HG03135 (cell line): ENCODE results near the gene RPLP2.

Source experiments
- ATAC-seq: cut with Tn5 transposase; IDR thresholded peaks from one replicate; pipeline ENCODE4 v1.9.1; 2021; ENCODE audit warnings: mild to moderate bottlenecking, moderate library complexity; ENCODE audit not compliant: unreplicated experiment

RPLP2 gene

GRCh38 chr11:862081-862661 is 52.4 kb downstream of the RPLP2 start:
- no peak for ATAC-seq
